Measurements from ENCODE around the gene PCBP1.
"Not testable (repeated sequence)": the region's sequence is repeated elsewhere in the genome, so short reads cannot be mapped to it uniquely, and the experiment has no call there.

PCBP1 gene

DNA sequence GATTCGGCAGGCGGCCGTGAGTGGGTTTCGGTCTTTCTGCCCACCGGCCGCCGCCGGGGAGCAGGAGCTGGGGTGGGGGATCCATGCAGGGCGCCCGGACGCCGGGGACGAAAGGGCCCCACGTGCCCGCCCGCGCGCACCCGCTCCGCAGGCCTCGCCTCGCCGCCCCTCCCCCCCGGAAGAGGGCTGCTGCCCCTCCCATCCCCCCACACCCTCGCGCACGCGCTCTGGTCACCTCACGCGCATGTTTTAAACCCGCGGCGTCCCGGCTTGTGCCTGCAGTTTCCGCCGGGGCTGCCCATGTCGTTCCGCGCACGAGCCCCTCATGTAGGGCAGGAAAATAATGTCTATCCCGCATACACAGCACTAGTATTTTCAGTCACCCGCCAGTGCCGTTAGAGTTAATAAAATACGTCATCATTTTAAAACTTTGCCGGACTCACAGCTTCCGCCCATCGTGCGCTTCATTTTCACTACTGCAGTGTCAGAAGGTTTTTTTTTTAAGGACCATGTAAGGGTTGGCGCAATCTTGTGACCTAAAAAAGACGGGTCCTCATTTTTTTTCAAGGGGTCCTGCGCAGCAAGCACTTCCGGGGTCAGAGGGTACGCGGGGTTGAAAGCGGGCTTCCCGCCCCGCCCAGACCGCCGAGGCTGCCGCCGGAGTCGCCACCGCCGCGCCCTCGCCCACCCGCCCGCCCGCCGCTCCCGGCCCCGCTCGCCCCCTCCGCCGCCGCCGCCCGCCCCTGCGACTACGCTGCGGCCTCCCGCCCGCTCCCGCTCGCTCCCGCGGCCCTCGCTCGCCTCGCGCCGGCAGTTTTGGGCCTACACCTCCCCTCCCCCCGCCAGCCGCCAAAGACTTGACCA, at the start of gene PCBP1:
Gene PCBP1 (plus strand): TSS at position 640 of the 864 bp plus-strand sequence. CDS start 267 bp downstream, outside the sequence.
- peak in 1 of 2 experiments; percentile 62 for DNase-seq

DNA sequence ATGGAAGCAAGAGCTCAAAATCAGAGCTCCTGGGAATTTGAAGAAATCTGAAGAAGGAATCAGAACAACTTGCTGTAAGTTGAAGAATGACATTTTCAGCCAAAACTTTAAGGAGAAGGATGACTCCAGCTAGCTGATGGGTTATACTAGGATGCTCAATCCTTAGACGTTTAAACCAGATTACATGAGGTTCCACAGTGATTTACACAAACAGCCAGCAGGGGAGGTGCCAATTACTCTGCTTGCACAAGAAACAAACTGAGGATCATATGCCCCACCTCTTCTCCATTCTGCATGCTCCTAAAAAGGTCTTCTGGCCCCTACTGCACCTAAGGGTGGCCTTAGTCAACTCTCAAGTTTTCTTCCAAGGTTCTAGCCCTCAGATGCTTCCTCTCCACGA, 47.9 kb upstream of the PCBP1 start:
- no peak for DNase-seq

DNA sequence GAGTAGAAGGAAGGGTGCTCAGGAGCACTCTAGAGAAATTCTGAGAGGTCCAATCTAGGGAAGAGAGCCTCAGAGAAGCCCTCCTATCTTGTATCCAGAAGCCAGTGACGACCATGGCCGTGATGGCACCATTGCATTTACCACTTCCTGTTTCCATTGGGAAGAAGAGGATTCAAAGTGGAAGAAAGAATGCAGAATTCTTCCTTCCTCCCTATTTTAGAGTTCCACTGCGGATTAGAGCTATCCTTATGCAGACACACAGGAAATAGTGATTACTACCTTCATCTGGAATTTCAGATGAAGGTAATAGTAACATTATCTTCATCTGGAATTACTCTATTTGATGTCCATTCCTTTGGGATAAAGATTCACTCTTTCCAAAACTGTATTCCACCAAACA, 45.6 kb upstream of the PCBP1 start:
- no peak for DNase-seq

DNA sequence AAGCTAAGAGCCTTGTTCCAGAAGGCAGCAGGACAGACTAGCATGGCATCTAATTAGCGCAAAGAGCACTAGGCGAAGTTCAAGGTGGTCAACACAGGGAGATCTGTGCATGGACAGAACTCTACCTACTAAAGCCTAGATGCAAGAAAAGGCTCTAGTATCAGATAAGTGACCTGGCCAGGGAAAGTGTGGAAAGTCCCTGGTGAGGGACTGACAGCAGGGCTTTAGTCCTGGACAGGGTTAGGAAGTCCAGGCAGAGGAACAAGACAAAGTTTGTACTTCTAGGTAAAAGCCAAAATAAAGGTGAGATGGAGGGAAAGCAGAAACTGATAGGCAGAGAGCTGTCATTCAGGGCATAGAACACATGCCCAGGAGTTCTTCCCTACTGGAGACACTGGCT, 45.0 kb upstream of the PCBP1 start:
- no peak for DNase-seq

DNA sequence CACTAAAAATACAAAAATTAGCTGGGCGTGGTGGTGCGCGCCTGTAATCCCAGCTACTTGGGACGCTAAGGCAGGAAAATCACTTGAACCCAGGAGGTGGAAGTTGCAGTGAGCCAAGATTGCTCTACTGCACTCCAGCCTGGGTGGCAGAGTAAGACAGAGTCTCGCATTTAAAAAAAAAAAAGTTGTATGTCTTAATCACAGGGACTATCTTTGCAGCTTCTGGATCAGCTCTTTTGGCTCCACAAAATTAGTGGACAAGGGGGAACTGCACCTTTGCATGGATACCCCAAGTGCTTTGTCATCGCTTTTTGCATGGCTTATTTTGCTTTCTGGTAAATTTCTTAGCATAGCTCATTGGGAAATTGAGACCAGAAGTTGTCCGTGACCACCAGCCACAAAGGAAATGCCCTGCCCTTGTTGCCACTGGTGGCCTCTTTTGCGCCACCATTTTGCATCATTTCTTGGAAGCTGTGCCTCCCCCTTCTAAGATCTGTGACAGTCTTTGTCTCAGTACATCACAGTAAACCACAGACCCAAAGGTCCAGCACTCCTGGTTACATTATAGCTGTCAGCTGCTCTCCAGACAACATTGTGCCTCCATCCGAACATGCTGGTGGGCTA, 43.9 kb upstream of the PCBP1 start:
- no peak for DNase-seq

DNA sequence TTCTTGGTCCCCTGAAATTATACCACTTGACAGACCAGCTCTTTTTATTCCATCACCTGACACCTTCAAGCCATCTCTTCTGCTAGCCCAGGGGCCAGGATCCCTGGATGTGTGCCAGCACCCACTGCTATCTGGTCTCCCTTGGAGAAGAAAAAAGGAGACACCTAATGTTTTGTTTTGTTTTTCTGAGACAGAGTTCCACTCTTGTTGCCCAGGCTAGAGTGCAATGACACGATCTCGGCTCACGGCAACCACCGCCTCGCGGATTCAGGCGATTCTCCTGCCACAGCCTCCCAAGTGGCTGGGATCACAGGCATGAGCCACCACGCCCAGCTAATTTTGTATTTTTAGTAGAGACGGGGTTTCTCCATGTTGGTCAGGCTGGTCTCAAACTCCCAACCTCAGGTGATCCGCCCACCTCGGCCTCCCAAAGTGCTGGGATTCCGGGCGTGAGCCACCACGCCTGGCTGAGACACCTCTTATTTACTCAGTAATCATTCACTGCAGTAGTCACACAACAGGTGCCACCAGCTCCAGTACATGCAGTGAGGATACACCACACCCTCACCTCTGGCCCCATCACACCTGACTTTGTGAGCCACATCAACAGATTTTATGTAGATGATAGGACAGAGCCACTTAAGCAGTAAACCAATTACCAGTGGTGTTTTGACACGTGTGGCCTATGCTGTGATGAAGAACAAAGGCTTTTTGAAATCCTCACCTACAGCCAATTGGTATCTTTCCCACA, 42.8 kb upstream of the PCBP1 start:
- DNase-seq, result no peak

DNA sequence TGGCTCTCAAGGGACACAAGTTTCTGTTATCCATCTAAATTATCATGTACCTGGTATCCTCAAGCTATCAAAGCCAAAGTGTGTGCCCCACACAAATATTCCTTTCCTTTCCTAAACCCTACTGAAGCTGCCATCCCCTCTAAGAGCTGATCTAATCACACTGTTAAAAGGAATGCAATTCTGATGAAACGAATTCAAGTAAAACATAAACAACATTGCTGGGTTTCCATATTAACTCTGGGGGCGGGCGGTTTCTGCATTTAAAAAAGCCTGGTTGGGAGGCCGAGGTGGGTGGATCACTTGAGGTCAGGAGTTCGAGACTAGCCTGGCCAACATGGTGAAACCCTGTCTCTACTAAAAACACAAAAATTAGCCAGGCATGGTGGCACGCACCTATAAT, 41.9 kb upstream of the PCBP1 start:
- no peak for DNase-seq

DNA sequence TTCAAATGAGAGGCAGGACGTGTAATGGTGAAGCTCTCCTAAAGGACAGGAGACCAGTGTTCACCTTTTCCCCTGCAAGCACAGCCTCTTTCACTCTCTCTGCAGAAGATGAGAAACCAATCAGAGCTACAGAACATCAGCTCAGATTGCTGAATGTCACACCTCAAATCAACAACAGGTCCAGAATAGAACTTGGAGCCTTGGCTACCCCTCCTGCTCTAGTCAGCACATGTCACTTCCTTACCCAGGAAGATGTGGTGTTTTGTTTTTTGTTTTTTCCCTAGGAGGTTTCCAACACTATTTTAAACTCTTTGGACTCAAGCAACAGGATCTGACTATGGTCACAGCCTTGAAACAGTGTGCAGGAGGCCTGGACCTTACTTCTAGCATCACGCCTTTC, 41.3 kb upstream of the PCBP1 start:
- DNase-seq, result no peak

DNA sequence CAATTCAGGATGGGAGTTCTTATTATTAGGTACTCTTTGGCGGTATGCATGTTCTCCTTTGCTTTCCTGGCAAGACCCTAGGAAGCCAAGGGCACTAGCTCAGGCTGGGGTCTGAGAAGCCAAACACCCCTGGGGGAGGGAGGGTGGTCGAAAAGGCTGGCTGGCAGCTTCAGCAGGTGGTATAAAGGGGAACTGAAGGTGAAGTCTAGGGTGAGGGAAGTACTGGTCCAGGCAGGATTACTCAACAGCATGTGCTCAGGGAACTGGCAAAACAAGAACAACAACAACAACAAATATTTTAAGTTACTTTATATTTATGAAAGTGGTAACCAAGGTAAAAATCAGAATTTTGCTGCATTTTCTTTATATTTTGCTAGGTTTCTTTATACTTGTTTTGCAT, 40.7 kb upstream of the PCBP1 start:
- DNase-seq, result no peak

DNA sequence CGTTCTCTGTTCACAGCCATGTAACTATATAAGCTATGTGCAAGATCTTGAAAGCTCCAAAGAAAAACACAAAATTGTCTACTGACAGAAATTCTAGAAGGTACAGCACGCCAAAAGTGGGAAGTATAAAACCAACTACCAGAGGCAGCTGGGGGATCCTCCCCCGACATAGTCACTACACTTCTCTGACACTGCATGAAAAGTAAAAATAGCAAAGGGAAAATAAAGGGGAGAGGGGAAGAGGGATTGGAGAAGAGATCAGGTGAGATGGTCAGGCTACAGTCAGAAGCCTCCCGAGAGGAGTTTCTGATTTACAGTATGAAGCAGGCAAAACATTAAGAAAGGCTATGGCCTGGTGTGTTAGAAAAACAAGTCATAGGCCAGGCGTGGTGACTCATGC, 39.8 kb upstream of the PCBP1 start:
- DNase-seq, result no peak

DNA sequence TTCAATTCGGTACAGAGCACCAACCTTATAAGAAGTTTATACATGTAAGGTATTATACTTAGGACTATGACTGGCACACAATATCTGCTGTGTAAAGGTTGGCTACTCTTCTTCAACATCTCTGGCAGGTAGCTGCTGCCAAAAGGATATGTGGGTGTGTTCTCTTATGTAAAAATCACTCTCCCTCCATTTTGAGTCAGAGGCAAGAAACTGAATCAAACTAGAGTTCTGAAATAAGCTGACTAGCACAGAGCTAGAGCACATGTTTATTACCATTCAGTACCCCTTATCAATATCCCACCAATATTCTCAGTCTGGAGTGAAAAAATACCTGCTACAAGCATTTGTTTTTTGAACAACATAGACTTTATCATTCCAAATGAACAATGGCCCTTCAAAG, 38.0 kb upstream of the PCBP1 start:
- DNase-seq, result no peak

DNA sequence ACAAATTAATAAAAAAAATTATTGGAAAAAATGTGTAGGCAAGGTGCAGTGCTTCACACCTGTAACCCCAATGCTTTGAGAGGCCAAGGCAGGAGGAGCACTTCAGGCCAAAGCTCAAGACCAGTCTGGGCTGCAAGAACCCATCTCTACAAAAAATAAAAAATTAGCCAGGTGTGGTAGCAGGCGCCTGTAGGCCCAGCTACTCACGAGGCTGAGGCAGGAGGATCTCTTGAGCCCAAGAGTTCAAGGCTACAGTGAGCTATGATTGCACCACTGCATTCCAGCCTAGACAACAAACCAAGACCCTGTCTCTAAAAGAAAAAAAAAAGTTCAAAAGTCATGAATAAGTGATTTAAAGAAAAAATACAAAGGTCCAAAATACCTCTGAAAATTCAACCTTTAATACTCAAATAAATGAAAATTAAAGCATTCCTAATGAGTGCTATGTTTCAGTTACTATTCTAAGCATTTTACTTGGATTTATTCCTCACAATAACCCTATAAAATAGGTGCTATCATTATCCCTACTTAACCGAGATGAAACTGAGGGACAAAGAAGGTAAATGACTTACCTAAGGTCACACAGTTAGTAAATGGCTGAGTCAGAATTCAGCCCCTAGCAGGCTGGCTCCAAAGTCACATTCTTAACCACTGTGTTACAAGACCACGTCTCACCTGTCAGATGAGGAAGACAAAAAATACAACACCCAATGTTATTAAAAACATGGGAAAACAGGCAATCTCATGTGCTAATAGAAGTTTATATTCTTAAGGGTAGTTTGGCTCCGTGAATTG, 36.4 kb upstream of the PCBP1 start:
- DNase-seq, result no peak

DNA sequence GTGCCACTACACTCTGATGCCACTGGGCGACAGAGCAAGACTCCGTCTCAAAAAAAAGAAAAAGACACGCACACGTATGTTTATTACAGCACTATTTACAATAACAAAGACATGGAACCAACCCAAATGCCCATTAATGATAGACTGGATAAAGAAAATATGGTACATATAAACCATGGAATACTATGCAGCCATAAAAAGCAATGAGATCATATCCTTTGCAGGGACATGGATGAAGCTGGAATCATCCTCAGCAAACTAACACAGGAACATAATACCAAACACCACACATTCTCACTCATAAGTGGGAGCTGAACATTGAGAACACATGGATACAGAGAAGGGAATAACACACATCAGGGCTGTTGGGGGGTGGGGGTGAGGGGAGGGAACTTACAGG, 32.0 kb upstream of the PCBP1 start:
- not testable (repeated sequence) for DNase-seq

DNA sequence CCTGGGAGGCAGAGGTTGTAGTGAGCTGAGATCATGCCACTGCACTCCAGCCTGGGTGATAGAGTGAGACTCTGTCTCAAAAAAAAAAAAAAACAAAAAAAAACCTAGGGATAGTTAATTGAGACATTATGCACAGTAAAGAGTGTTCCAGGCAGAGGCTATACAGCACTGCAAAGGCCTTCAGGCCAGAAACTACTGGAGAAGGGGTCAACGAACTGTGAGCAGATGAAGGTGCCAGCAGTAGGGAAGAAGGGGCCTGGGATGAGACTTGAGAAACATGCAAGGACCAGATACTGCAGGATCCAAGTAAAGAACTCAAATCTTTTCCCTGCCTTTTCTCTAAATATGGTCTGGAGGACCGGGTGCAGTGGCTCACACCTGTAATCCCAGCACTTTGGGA, 26.0 kb upstream of the PCBP1 start:
- DNase-seq, result no peak

DNA sequence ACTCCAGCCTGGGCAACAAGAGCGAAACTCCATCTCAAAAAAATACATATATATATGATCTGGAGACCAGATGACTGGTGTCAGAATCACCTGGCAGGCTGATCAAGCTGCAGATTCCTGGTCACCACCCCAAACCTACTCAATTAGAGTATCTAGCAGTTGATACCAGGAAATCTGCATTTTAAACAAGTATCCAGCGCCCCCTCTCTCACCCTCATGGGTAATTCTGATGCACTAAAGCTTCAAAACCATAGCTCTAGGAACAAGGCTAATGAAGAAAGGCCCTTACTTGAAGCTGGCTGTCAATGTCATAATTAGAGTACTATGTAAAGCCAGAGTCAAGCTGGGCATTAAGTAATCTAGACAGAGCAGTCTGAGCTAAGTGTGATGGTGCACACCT, 25.0 kb upstream of the PCBP1 start:
- DNase-seq, result no peak

DNA sequence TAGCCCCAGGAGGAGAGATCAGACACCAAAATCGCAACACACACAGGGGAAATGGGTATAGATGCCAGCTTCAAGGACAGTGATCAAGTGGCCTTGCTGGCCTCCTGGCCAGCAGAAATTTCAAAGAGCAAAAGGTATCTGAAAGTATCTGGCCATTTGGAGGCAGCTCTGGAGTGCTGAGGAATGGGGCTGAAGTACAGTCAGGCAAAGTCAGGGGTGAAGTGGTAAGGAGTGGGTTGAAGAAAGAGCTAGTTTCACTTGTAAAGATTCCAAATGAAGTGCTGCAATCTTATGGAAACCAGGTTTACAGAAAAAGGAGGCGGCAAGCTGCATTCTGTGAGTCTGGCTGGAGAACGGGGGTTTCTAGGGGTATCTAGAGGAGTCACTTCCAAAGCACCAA, 19.2 kb upstream of the PCBP1 start:
- DNase-seq, result no peak

DNA sequence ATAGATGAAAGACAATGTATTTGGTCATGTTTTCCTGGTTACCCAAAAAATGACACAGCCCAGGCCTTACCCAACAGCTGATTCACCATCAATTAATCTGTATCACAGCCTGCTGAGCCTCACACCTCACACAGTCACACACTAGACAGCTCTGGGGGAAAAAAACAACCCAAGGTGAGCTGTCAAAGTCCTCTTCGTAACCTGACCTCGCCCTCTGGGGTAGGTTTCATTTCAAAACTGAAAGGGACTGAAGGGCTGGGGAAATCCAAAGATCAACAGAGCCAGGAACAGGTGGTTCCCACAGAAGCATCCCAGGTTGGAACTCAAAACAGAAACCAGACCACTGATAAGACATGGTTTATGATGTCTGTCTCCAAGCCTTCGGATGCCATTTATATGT, 18.2 kb upstream of the PCBP1 start:
- DNase-seq, result no peak

DNA sequence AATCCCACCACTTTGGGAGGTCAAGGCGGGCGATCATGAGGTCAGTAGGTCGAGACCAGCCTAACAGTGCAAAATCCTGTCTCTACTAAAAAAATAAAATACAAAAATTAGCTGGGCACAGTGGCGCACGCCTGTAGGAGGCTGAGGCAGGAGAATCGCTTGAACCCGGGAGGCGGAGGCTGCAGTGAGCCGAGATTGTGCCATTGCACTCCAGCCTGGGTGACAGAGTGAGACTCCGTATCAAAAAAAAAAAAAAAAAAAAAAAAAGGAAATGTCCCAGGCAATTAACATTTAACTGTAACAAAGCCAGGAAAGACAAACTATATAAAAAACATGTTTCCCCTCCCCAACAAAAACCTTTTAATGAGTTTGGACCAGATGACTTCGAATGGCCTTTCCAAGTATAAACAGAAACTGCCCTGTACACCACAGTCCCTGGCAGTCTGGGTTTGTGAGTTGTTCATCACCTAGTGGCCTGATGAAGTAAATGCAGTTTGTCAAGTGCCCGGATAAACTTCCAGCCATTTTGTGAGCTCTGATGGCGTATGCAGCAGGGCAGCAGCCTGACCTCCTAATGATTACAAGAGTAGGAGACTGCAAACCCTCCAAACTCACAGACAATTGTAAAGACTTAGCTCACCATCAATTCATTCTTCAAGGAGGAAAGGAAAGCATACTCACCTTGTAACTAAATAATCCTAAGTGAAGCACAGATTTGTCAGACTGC, 16.6 kb upstream of the PCBP1 start:
- peak; percentile 12 to 37 for DNase-seq

DNA sequence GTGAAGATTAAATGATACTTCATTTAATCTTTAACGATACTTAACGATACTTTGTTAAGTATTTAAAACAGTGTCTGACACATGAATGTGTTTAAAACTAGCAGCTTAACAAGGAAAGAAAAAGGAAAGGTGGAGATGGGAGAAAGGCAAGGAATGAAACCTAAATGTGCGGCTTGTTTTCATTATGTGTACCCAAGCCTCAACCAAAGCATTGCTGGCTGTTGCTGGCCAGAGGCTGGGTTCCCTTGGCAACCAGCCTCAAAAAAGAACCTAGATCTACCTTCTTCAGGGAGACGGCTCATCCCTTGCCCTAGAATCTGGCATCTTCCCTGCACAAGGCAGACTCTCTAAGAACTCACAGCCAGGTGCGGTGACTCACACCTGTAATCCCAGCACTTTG, 13.8 kb upstream of the PCBP1 start:
- DNase-seq, result no peak

DNA sequence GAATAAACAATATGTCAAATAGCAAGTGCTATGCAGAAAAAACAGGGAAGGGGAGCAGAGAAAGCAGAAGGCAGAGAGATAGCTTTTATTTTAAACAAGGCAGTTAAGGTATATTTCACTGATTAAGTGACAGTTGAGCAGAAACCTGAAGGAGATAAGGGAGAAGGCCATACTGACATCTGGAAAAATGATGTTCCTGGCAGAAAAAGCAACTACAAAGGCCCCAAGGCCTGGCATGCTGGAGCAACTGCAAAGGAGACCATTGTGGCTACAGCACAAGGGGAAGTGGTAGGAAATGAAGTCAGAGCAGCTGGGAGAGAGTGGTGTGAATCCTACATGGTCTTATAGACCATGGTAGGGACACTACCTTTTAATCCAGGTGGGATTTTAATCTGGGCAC, 8.9 kb upstream of the PCBP1 start:
- DNase-seq, result no peak

DNA sequence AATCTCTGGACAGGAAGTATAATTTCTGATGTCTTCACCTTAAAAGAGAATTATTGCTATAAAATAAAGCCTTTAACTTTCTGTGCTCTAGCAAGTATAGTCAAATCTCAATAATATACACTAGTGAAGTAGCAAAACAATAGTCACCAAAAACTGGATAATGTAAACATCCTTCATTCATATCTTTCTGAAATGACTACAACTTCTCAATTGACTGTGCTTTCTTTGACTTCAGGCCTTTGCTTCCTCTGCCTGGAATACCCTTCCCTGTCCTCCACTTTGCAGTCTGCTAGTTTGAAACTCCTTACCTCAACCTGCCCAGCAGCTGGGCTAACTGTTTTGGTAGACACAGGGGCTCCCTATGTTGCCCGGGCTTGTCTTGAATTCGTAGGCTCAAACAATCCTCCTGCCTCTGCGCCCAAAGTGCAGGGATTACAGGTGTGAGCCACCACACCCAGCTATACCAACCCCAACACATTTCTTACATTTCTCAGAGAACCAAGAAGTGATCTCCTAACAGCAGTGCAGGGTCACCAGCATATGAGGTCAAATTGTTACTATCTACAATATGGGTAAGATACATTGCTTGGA, 6.6 kb upstream of the PCBP1 start:
- DNase-seq, result no peak

DNA sequence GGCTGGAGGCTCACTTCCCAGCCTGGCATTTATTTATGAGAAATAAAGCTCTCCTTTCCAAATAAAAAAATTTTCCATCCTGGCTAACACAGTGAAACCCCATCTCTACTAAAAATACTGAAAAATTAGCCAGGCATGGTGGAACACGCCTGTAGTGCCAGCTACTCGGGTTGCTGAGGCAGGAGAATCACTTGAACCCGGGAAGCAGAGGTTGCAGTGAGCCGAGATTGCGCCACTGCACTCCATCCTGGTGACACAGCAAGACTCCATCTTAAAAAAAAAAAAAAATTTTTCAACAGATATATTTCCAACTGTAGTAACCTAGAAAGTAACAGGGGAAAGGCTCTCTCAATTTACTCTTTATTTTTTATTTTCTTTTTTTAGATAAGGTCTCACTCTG, 6.1 kb upstream of the PCBP1 start:
- DNase-seq, result no peak
